Measurements from ENCODE around the gene HIGD2A.
A peak's percentile ranks its signal among the peaks of the same experiment; 100 is the strongest.

The HIGD2A gene

GRCh38 chr5:176388444-176389134 lies at the start of gene HIGD2A, which contains the start of gene NOP16:
HIGD2A (plus strand) TSS chr5:176388751; CDS start chr5:176388820, 69 bp downstream.
NOP16 (minus strand) TSS chr5:176388598; CDS start chr5:176388539, 59 bp downstream.
- TF ChIP-seq CTCF (IDR thresholded peaks at IDR 0.05; ENCODE audit: control insufficient read depth, insufficient read depth, low read depth, low read length, missing control alignments): no peak
- H3K4me3 ChIP-seq (ENCODE audit: control insufficient read depth, low read depth, low read length): peak within 1 kb of the TSS; percentile 97
- DNase-seq (ENCODE audit: low read depth): peak; percentile 95

- DNase-seq (ENCODE audit: low read depth): no peak
These were observed 49.2 kb upstream of the HIGD2A start for GRCh38 chr5:176339304-176339703.

GRCh38 chr5:176341325-176342157 lies 47.0 kb upstream of the HIGD2A start:
- no peak overlapping the region for H3K4me3 ChIP-seq (ENCODE audit: control insufficient read depth, low read depth, low read length)
- no peak for TF ChIP-seq CTCF (IDR thresholded peaks at IDR 0.05; ENCODE audit: control insufficient read depth, insufficient read depth, low read depth, low read length, missing control alignments)
- DNase-seq (ENCODE audit: low read depth): no peak

More at GRCh38 chr5:176339304-176339703, 49.2 kb upstream of the HIGD2A start:
- TF ChIP-seq CTCF (IDR thresholded peaks at IDR 0.05; ENCODE audit: control insufficient read depth, insufficient read depth, low read depth, low read length, missing control alignments): no peak
- no peak overlapping the region for H3K4me3 ChIP-seq (ENCODE audit: control insufficient read depth, low read depth, low read length)

GRCh38 chr5:176342158-176342483 lies 46.4 kb upstream of the HIGD2A start:
- no peak for TF ChIP-seq CTCF (IDR thresholded peaks at IDR 0.05; ENCODE audit: control insufficient read depth, insufficient read depth, low read depth, low read length, missing control alignments)
- DNase-seq (ENCODE audit: low read depth): no peak

GRCh38 chr5:176342766-176343458 lies 45.6 kb upstream of the HIGD2A start:
- TF ChIP-seq CTCF (IDR thresholded peaks at IDR 0.05; ENCODE audit: control insufficient read depth, insufficient read depth, low read depth, low read length, missing control alignments): no peak
- DNase-seq (ENCODE audit: low read depth): no peak
- no peak overlapping the region for H3K4me3 ChIP-seq (ENCODE audit: control insufficient read depth, low read depth, low read length)

More at GRCh38 chr5:176342158-176342483, 46.4 kb upstream of the HIGD2A start:
- no peak overlapping the region for H3K4me3 ChIP-seq (ENCODE audit: control insufficient read depth, low read depth, low read length)

- DNase-seq (ENCODE audit: low read depth): no peak
- no peak for TF ChIP-seq CTCF (IDR thresholded peaks at IDR 0.05; ENCODE audit: control insufficient read depth, insufficient read depth, low read depth, low read length, missing control alignments)
- no peak overlapping the region for H3K4me3 ChIP-seq (ENCODE audit: control insufficient read depth, low read depth, low read length)
These were observed 38.1 kb upstream of the HIGD2A start for GRCh38 chr5:176350416-176350815.
